Immature natural killer cell (primary cell): Measurements from ENCODE around the gene GLI3. TPM values are rescaled to one million over a fixed set of nuclear protein-coding genes. Genes with fewer than 3 reads are reported as not detected.

Source experiments
- DNase-seq, 3 donors: peaks; one replicate each; pipeline ENCODE4 v3.0.0; 2022; ENCODE audit warnings: mixed read lengths in 1 of 3
- H3K27ac Mint-ChIP-seq, 6 donors: one replicate each; pipeline ENCODE4 v1.8.0; 2020; ENCODE audit warnings: mixed read lengths in 6 of 6, mild to moderate bottlenecking in 5 of 6, inconsistent platforms in 4 of 6, moderate library complexity in 3 of 6
- H3K27me3 Mint-ChIP-seq, 3 donors: one replicate each; pipeline ENCODE4 v1.8.0; 2020 to 2021; ENCODE audit warnings: low read depth in 3 of 3, mild to moderate bottlenecking in 3 of 3, mixed read lengths in 3 of 3, moderate library complexity in 3 of 3, inconsistent platforms in 1 of 3
- H3K36me3 Mint-ChIP-seq, 3 donors: one replicate each; pipeline ENCODE4 v1.8.0; 2020; ENCODE audit warnings: mixed read lengths in 3 of 3, inconsistent platforms in 2 of 3, mild to moderate bottlenecking in 2 of 3
- H3K4me1 Mint-ChIP-seq, 2 donors: one replicate each; pipeline ENCODE4 v1.8.0; 2020; ENCODE audit warnings: inconsistent platforms in 2 of 2, mild to moderate bottlenecking in 2 of 2, mixed read lengths in 2 of 2, moderate library complexity in 1 of 2
- H3K4me3 Mint-ChIP-seq, 5 donors: one replicate each; pipeline ENCODE4 v1.8.0; 2020; ENCODE audit warnings: mild to moderate bottlenecking in 5 of 5, mixed read lengths in 5 of 5, inconsistent platforms in 3 of 5, moderate library complexity in 3 of 5
- H3K9me3 Mint-ChIP-seq, 6 donors: one replicate each; pipeline ENCODE4 v1.8.0; 2020; ENCODE audit warnings: mild to moderate bottlenecking in 6 of 6, mixed read lengths in 6 of 6, inconsistent platforms in 4 of 6, moderate library complexity in 3 of 6
- polyA plus RNA-seq, 3 donors: library from polyadenylated mRNA; unstranded; fragments of 300-500 nt; fragmentation: Illumina TruSeq; gene quantifications; one replicate each; pipeline ENCODE4 v1.2.3, GENCODE V29; 2021

GLI3 gene
- polyA plus RNA-seq, 3 donors from 2014 or later: 0.63 to 1.6 TPM; not detected in 1

DNA sequence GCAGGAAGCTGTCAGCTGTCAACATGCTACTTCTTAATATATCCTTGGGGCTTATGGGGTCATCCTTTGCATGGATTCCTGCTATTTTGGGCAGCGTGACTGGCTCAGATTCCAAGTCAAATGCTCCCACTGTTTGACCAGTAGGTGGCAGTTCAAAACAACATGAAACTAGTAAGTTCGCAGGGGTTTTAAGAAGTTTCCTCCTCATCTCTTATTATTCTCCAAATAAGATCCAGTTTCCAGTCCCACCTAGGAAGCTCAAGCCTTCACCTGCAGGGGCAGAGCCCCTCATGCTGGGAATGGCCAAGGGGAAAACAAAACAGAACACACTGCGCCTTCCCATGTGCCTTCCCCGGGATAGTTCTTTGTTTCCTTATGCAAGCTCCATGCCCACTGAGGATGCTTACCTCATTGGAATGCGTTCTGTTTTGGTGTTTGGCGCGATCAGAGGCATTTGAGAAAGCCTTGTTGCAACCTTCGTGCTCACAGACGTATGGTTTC is 259.8 kb downstream of the GLI3 start:
- H3K36me3 Mint-ChIP-seq: no peaks in the 10 kb centered on the region
- peak in 1 of 3 donors; percentile 7 for DNase-seq
- no peak overlapping the region for H3K27ac Mint-ChIP-seq
- no peaks in the 10 kb centered on the region for H3K9me3 Mint-ChIP-seq
- H3K27me3 Mint-ChIP-seq: peaks cover 0 to 5% (median 2%) of the 10 kb centered on the region in 3 donors
- no peaks in the 10 kb centered on the region for H3K4me1 Mint-ChIP-seq
- no peak overlapping the region for H3K4me3 Mint-ChIP-seq

- no peak overlapping the region for H3K4me3 Mint-ChIP-seq
- H3K27me3 Mint-ChIP-seq: peaks cover 0 to 3% (median 3%) of the 10 kb centered on the region in 3 donors
- H3K9me3 Mint-ChIP-seq: no peaks in the 10 kb centered on the region
- H3K36me3 Mint-ChIP-seq: no peaks in the 10 kb centered on the region
- no peaks in the 10 kb centered on the region for H3K4me1 Mint-ChIP-seq
- no peak for DNase-seq
- no peak overlapping the region for H3K27ac Mint-ChIP-seq
Observed at GRCh38 chr7:41976411-41976810, 260.6 kb downstream of the GLI3 start.

DNA sequence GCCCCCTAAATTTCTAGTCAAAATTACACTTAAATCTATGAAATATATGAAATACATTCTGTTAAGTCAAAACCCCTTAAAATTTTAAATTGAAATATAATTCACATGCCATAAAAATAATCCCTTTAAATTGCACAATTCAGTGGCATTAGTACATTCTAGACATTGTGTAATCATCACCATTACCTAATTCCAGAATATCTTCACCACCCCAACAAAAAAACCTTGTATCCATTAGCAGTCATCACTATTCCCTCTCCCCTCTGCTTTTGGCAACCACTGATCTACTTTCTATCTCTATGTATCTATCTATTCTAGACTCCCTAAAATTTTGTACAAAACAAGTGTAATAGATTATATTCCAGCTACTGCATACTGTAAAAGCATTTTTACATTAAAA is 261.2 kb downstream of the GLI3 start:
- peaks cover 0 to 3% (median 3%) of the 10 kb centered on the region in 3 donors for H3K27me3 Mint-ChIP-seq
- no peak overlapping the region for H3K4me3 Mint-ChIP-seq
- H3K9me3 Mint-ChIP-seq: no peaks in the 10 kb centered on the region
- no peak for DNase-seq
- no peaks in the 10 kb centered on the region for H3K36me3 Mint-ChIP-seq
- no peak overlapping the region for H3K27ac Mint-ChIP-seq
- H3K4me1 Mint-ChIP-seq: no peaks in the 10 kb centered on the region

DNA sequence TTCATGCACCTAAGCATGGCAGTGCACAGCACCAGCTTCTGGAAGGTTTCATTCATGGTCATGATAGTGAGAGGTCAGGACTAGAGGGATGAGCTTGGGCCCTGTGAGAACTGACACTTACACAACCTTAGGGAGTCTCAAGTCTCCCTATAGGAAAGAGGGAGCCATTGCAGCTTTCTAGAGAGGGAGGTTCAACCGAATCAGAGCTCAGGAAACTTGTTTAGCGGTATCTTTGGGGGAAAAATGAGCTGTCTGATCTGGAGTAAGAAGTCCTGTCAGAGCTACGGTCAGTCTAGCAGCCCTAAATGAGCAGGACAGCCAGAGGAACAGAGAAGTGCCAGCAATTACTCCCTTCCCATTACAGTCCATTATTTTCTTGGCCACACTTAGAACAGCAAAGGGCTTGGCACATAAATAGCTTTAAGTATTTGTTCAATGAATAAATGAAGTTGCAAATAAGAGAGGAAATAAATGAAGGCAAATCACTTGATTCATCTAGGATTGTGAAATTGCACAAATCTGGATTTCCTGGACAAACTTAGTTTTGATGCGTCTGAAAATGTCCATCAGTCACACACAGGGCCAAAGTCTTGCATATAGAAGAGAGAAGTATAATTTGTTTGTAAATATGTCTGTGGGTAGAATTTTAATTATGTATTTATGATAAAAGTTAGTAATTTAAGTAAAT is 262.0 kb downstream of the GLI3 start:
- H3K9me3 Mint-ChIP-seq: no peaks in the 10 kb centered on the region
- no peak overlapping the region for H3K4me3 Mint-ChIP-seq
- H3K27ac Mint-ChIP-seq: no peak overlapping the region
- H3K4me1 Mint-ChIP-seq: no peaks in the 10 kb centered on the region
- DNase-seq: no peak
- no peaks in the 10 kb centered on the region for H3K36me3 Mint-ChIP-seq
- H3K27me3 Mint-ChIP-seq: peaks cover 0 to 3% (median 3%) of the 10 kb centered on the region in 3 donors

DNA sequence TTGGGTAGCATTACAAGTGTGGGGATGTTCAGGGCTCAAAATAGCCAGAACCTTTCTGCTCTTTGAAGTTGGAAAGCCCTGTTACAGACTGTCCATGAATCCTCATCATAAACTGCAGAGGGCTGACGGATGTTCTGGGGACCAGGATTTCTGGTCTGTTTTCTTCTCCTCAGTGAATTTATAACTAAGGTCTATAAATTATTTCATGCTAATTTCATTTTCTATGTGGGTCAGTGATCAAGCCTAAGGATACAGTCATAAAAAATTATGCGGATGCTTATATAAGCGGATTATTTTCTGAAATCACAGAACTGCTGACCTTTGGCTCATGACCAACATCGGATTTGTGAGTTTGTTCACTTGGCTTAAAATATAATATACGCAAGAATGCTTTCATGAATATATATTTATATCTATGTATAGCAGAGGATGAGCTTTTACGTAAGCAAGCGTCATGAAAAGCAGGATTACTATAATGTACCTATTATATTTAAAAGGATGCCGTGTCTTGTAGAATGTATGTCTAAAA is 263.7 kb downstream of the GLI3 start:
- no peaks in the 10 kb centered on the region for H3K36me3 Mint-ChIP-seq
- no peak overlapping the region for H3K4me3 Mint-ChIP-seq
- H3K4me1 Mint-ChIP-seq: no peaks in the 10 kb centered on the region
- H3K9me3 Mint-ChIP-seq: no peaks in the 10 kb centered on the region
- DNase-seq: no peak
- H3K27me3 Mint-ChIP-seq: peaks cover 0 to 3% (median 1%) of the 10 kb centered on the region in 3 donors
- no peak overlapping the region for H3K27ac Mint-ChIP-seq

GRCh38 chr7:41972776-41973175 is 264.2 kb downstream of the GLI3 start:
- no peak overlapping the region for H3K27ac Mint-ChIP-seq
- peaks cover 0 to 3% (median 1%) of the 10 kb centered on the region in 3 donors for H3K27me3 Mint-ChIP-seq
- H3K36me3 Mint-ChIP-seq: peaks cover 0 to 3% (median 0%) of the 10 kb centered on the region in 3 donors
- H3K9me3 Mint-ChIP-seq: no peaks in the 10 kb centered on the region
- no peak for DNase-seq
- H3K4me1 Mint-ChIP-seq: no peaks in the 10 kb centered on the region
- no peak overlapping the region for H3K4me3 Mint-ChIP-seq

DNA sequence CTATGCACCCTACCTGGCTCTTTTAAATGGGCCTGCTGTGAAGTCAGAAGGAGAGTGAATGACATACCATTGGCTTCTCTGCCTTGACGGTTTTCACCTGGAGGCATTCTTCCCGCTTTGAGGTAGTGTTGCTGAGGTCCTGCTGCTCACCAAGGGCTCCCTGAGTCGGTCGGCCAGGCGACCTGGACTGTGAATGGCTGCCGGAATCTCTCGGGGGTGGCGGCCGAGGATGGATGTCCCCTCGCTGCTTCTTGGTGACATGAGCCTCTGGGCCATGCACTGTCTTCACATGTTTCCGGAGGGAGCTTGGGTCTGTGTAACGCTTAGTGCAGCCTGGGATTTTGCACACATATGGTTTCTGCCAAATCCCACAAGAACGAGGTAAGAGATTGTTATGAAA is 264.7 kb downstream of the GLI3 start:
- peaks cover 0 to 6% (median 0%) of the 10 kb centered on the region in 3 donors for H3K36me3 Mint-ChIP-seq
- no peak for DNase-seq
- H3K27me3 Mint-ChIP-seq: peaks cover 0 to 3% (median 1%) of the 10 kb centered on the region in 3 donors
- H3K27ac Mint-ChIP-seq: no peak overlapping the region
- H3K4me3 Mint-ChIP-seq: no peak overlapping the region
- no peaks in the 10 kb centered on the region for H3K4me1 Mint-ChIP-seq
- no peaks in the 10 kb centered on the region for H3K9me3 Mint-ChIP-seq

DNA sequence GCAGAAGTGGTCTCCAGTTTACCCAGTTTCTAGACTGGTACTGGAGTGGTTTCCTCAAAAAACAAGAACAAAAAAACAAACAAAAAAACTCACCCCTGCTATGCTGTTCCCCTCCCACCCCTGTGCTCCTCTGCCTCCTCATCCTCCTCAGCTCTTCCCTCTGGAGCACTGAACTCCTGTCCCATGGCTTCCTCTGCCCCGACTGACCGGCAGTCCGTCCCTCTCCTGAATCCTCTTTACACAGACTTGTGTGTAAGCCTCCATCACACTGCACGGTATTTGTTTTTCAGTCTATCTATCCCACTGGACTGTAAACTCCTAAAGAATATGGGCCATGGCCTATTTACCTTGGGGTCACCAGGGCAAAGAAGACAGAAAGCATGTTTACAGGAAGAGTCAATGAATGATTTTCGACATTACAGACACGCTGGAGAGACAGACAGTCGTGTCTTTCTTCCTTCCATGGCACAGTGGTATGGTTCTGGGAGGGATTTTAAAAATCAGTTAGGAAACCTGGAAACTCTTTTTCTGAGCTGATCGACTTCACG is 265.3 kb downstream of the GLI3 start:
- Mint-ChIP-seq H3K4me3 (no peak overlapping the region), H3K27me3 (peaks cover 0 to 3% (median 1%) of the 10 kb centered on the region in 3 donors), H3K36me3 (peaks cover 0 to 6% (median 0%) of the 10 kb centered on the region in 3 donors), H3K4me1 (no peaks in the 10 kb centered on the region), H3K27ac (no peak overlapping the region), H3K9me3 (no peaks in the 10 kb centered on the region)
- no peak for DNase-seq

DNA sequence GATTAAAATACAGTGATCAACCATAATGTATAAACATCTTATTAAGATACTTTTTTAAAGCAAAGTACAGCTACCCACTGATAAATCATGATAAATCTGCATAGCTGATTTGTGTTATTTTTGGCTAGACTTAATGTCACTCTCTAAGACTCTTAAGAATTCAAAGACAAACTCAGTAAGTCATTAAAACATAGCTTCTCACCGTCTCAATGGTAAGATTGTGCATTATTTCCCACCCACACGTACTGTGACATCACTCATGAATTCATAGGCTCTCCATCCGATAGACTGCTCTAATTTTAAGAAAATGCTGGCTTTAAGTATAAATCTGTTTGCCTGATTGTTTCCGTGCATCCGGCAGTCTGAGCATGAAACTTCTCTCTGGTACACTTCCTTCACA is 266.1 kb downstream of the GLI3 start:
- no peak for DNase-seq
- Mint-ChIP-seq H3K4me1 (no peaks in the 10 kb centered on the region), H3K27ac (no peak overlapping the region), H3K27me3 (peaks cover 0 to 3% (median 1%) of the 10 kb centered on the region in 3 donors), H3K9me3 (no peaks in the 10 kb centered on the region), H3K4me3 (no peak overlapping the region), H3K36me3 (peaks cover 0 to 6% (median 0%) of the 10 kb centered on the region in 3 donors)

DNA sequence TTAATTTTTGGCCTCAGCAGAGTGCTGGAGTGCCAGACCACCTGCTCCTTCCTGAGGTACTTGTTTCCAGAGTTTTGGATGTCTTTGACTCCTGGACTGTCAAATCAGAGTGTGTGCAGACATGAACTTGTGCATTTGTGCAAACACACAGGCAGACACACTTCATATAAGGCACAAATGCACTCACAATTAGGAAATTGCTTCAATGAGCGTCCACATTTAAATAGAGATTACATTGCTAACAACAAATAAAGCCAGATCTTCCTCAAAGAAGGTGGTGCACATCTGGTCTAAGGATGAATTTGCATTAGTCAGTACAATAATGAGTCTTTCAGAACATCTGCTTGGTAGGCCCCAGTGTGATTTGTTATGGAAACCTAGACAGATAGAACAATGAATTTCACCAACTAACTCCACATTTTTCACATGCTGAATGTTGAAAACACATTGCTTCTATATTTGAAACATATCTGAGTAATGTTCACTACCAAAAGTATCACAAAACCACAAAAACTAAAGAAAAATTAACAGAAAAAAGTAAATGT is 267.4 kb downstream of the GLI3 start:
- no peak for DNase-seq
- no peak overlapping the region for H3K4me3 Mint-ChIP-seq
- no peaks in the 10 kb centered on the region for H3K4me1 Mint-ChIP-seq
- no peaks in the 10 kb centered on the region for H3K9me3 Mint-ChIP-seq
- H3K36me3 Mint-ChIP-seq: peaks cover 0 to 6% (median 0%) of the 10 kb centered on the region in 3 donors
- H3K27ac Mint-ChIP-seq: no peak overlapping the region
- H3K27me3 Mint-ChIP-seq: peaks cover 0 to 1% (median under 1%) of the 10 kb centered on the region in 3 donors

DNA sequence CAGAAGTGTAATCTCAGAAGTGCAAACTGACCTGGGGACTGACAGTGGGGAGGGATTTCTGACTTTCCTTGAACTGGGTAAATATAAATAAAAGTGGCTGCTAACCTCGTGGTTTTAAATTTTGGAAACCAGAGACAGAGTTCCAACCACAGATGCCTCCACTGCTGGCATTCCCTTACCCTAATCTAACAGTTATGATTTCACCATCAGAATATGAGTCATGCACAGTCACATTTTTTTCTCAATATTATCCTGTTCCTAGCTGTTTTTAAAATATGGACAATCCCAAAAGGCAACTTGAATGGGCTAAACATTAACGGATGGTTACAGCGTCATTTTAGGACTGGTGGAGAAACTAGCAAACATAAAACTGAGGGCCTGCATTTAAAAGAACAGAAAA is 269.9 kb downstream of the GLI3 start:
- Mint-ChIP-seq H3K36me3 (peaks cover 0 to 6% (median 0%) of the 10 kb centered on the region in 3 donors), H3K27ac (no peak overlapping the region), H3K4me1 (no peaks in the 10 kb centered on the region), H3K9me3 (no peaks in the 10 kb centered on the region), H3K4me3 (no peak overlapping the region), H3K27me3 (peaks cover 0 to 2% (median 1%) of the 10 kb centered on the region in 3 donors)
- no peak for DNase-seq

GRCh38 chr7:41965951-41966505 is 271.0 kb downstream of the GLI3 start:
- Mint-ChIP-seq H3K4me1 (no peaks in the 10 kb centered on the region), H3K27ac (no peak overlapping the region), H3K4me3 (no peak overlapping the region), H3K27me3 (peaks cover 0 to 2% (median 0%) of the 10 kb centered on the region in 3 donors), H3K9me3 (no peaks in the 10 kb centered on the region), H3K36me3 (peaks cover 0 to 6% (median 0%) of the 10 kb centered on the region in 3 donors)
- no peak for DNase-seq

- no peak for DNase-seq
- H3K4me3 Mint-ChIP-seq: no peak overlapping the region
- no peaks in the 10 kb centered on the region for H3K4me1 Mint-ChIP-seq
- H3K36me3 Mint-ChIP-seq: peaks cover 0 to 6% (median 0%) of the 10 kb centered on the region in 3 donors
- H3K9me3 Mint-ChIP-seq: no peaks in the 10 kb centered on the region
- H3K27me3 Mint-ChIP-seq: peaks cover 0 to 2% (median 0%) of the 10 kb centered on the region in 3 donors
- H3K27ac Mint-ChIP-seq: no peak overlapping the region
Observed at GRCh38 chr7:41964849-41965745, 271.9 kb downstream of the GLI3 start.
